Activated CD4-positive, alpha-beta T cell treated with anti-CD3 and anti-CD28 coated beads for 36 hours (primary cell): Measurements from ENCODE around the gene NFIX. TPM values are rescaled to one million over a fixed set of nuclear protein-coding genes. Genes with fewer than 3 reads are reported as not detected.

ENCODE experiments used
- ATAC-seq: fragments of 200-7000 bp; cut with Tn5 transposase; one replicate; pipeline ENCODE4 v1.10.0; 2021; ENCODE audit warnings: mild to moderate bottlenecking, moderate library complexity
- CTCF ChIA-PET: fragments of 350-600 bp; sonication (Branson Sonifier 250); formaldehyde crosslinking; loops from one replicate; lab custom pipeline; 2021; ENCODE audit warnings: antibody characterized with exemption; lab: Charles Lee
- POLR2A ChIA-PET: fragments of 350-600 bp; sonication (Branson Sonifier 250); formaldehyde crosslinking; loops from one replicate; lab custom pipeline; 2021; ENCODE audit warnings: antibody characterized with exemption, inconsistent platforms; lab: Charles Lee
- DNase-seq: peaks from one replicate; pipeline ENCODE4 v3.0.0-alpha.2; 2020
- H3K27ac Mint-ChIP-seq: one replicate; pipeline ENCODE4 v1.8.0; 2021; ENCODE audit warnings: mixed read lengths
- H3K27me3 Mint-ChIP-seq: one replicate; pipeline ENCODE4 v1.8.0; 2021; ENCODE audit warnings: mixed read lengths
- H3K36me3 Mint-ChIP-seq: one replicate; pipeline ENCODE4 v1.8.0; 2021; ENCODE audit warnings: low read depth, mixed read lengths
- H3K4me1 Mint-ChIP-seq: one replicate; pipeline ENCODE4 v1.8.0; 2021; ENCODE audit warnings: mixed read lengths
- H3K4me3 Mint-ChIP-seq: one replicate; pipeline ENCODE4 v1.8.0; 2021; ENCODE audit warnings: mild to moderate bottlenecking, moderate library complexity, mixed read lengths
- H3K9me3 Mint-ChIP-seq: one replicate; pipeline ENCODE4 v1.8.0; 2021; ENCODE audit warnings: low read depth, mixed read lengths
- intact Hi-C, 2 experiments: fragments of 100-400 bp; cut with DNase I in 1 of 2; cut with micrococcal nuclease in 1 of 2; formaldehyde crosslinking; loops; one replicate each; pipeline versions ENCODE4 v1.14.2 to v1.15.1; 2022 to 2024; cut with DNase I, micrococcal nuclease
- total RNA-seq, 2 experiments: library from RNA; stranded (reverse); gene quantifications; one replicate each; pipeline ENCODE4 v1.2.3, GENCODE V29; 2021

Gene NFIX
- total RNA-seq, 2 experiments from 2014 or later: 4.3 to 4.8 TPM

DNA sequence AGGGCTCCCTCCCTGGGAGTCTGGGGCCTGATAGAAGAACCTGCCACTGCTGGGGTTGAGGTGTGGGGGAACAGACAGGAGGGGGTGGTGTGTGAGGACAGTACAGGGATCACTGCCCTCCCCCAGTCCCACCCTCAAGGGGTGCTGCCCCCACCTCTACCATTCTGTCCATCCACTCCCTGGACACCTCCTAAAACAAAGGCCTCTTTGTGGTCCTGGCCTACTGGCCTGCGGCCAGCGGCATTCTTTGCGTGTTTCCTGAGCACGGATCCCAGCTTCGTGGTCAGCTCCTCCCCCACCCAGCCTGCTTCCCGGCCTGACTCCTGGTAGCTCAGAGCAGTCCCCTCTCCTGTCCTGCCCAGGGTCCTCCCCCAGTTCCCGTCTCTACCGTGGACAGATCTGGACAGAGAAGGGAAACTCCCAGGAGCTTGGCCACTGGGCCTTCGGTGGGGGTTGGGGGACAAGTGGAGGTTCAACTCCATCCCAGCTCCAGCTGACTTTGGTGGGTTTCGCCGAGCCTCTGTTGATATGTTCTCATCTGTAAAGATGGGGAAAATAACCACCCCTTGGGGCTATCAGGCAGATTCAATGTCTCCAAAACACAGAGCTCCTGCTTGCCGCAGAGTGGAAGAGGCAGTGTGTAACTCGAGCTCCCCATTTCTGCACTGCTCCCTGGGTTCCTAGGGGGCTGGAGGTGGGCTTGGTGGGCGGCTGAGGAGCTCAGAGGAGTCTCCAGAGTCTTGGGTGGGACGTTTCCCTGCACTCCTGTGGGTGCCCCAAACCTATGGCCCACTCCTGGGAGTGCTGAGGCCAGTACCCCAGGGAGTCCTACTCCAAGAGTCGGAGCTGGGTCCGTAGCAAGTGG lies 58.7 kb downstream of the NFIX start:
- H3K36me3 Mint-ChIP-seq: no peaks in the 10 kb centered on the region
- ATAC-seq (no peak), DNase-seq (no peak)
- intact Hi-C loops: no loop called here
- no peak overlapping the region for H3K4me3 Mint-ChIP-seq
- H3K27ac Mint-ChIP-seq: no peak overlapping the region
- H3K9me3 Mint-ChIP-seq: no peaks in the 10 kb centered on the region
- peaks cover 8% of the 10 kb centered on the region for H3K4me1 Mint-ChIP-seq
- ChIA-PET POLR2A (no interaction called here), CTCF (interaction anchor here (0.7 to 2.2 kb wide), 3 partner anchors 7 to 76 kb away, joined by 3 to 9 read pairs (median 5); no protein-coding TSS in a partner anchor)
- H3K27me3 Mint-ChIP-seq: peaks cover 5% of the 10 kb centered on the region

GRCh38 chr19:13054626-13055212 lies 59.4 kb downstream of the NFIX start:
- Mint-ChIP-seq H3K9me3 (no peaks in the 10 kb centered on the region), H3K4me1 (peaks cover 8% of the 10 kb centered on the region), H3K4me3 (no peak overlapping the region), H3K36me3 (no peaks in the 10 kb centered on the region), H3K27me3 (peaks cover 5% of the 10 kb centered on the region), H3K27ac (no peak overlapping the region)
- no peak for DNase-seq
- intact Hi-C loops: no loop called here
- no peak for ATAC-seq
- ChIA-PET POLR2A (no interaction called here), CTCF (interaction anchor here (0.6 to 2.2 kb wide), 3 partner anchors 13 to 77 kb away, joined by 3 to 9 read pairs (median 5); no protein-coding TSS in a partner anchor)

DNA sequence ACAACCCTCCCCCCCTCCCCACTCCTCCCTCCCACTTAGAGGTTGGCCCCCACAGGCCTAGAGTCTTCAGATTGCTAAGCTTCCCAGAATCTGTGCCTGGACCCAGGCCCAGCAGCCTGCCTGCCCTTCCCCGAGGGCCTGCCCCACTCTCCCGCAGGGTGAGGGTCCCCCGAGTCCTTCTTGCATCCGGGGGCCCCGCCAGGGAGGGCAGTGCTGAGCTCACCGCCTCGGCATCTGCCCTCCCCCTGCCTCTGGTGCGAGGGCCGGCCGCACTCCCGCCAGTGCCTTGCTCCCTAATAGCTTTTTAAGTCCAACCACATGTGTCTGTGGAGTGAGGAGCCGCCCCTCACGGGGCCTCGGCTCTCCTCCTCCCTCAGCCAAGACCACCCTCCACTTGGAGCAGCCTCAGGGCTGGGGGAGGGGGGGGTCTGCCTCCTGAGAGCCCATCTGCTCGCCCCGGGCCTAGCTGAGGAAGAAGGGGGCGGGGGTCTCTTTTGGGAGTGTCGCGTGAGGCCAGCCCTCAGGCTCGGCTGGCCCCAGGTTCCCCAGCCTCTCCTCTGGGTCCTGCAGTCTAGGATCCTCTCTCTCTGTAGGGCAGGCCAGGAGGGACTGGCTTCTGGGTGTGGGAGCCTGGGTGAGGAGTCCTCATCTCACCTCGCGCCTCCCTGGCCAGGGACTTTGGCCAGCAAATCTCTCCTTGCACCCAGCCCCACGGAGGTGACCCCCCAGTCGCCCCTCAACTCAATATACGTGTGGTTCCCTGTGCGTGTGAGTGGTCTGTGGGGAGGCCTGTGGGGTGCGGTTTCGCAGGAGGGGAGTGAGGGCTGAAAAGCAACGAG lies 60.2 kb downstream of the NFIX start:
- intact Hi-C loops: no loop called here
- no peak for DNase-seq
- no peaks in the 10 kb centered on the region for H3K9me3 Mint-ChIP-seq
- no peak overlapping the region for H3K27ac Mint-ChIP-seq
- ChIA-PET CTCF (interaction anchor here (0.6 to 2.2 kb wide), 4 partner anchors 13 to 78 kb away, joined by 3 to 9 read pairs (median 4); no protein-coding TSS in a partner anchor), POLR2A (no interaction called here)
- ATAC-seq: no peak
- H3K27me3 Mint-ChIP-seq: peaks cover 5% of the 10 kb centered on the region
- peaks cover 8% of the 10 kb centered on the region for H3K4me1 Mint-ChIP-seq
- H3K4me3 Mint-ChIP-seq: no peak overlapping the region
- H3K36me3 Mint-ChIP-seq: no peaks in the 10 kb centered on the region

DNA sequence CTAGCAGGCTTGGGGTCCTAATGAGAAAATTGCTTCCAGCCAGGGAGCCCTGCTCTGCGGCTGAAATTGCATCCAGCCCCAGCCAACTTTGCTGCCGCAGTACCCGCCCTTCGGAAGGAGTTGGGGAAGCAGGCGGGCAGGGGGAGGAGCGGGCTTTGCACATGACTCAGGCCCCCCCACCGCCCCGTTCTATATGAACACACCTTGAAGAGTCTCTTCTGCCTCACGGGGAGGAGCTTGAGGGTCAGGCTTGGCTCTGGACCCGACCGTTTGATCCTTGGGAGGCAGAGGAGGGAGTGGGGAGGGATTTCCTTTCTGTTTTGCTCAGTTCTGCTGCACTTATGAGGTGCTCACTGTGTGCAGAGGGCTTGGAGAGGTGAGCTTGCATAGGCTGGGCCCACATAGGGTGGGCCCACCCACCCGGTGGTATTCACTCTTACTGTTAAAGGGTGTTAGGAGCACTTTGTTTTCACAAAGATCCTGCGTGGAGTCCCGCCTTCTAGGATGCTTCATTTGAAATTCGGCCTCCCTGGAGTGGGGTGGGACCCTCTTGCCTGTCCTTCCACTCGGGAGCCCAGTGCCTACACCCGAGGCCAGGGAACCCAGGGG lies 60.9 kb downstream of the NFIX start:
- H3K27ac Mint-ChIP-seq: no peak overlapping the region
- POLR2A ChIA-PET: no interaction called here
- H3K9me3 Mint-ChIP-seq: no peaks in the 10 kb centered on the region
- no peak for DNase-seq
- ATAC-seq: no peak
- H3K36me3 Mint-ChIP-seq: no peaks in the 10 kb centered on the region
- H3K4me3 Mint-ChIP-seq: no peak overlapping the region
- peaks cover 9% of the 10 kb centered on the region for H3K27me3 Mint-ChIP-seq
- intact Hi-C loops: no loop called here
- CTCF ChIA-PET: interaction anchor here (0.5 to 2.7 kb wide), 4 partner anchors 26 to 194 kb away, joined by 3 to 7 read pairs (median 4); no protein-coding TSS in a partner anchor
- H3K4me1 Mint-ChIP-seq: peaks cover 9% of the 10 kb centered on the region

DNA sequence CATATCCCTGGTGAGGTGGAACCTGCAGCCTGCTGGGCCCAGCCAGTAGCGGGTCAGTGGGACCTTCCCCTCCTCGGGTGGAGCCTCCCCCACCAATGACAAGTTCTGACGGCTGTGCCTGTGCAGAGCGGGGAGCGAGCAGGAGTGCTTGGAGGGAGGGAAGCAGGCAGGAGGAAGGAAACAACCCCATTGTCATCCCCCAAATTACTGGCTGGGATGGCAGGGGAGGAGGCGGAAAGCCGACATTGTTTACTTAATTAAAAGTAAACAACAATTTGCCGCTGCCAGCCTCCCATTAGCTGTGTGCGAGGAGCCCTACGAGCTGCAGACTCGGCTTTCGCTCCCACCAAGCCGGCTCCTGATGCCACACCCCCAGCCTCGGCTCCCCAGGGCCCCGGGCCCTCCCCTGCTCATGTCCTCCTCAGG lies 61.9 kb downstream of the NFIX start:
- no peak overlapping the region for H3K27ac Mint-ChIP-seq
- no peaks in the 10 kb centered on the region for H3K36me3 Mint-ChIP-seq
- CTCF ChIA-PET: interaction anchor here (1.1 to 6.4 kb wide), 5 partner anchors 37 to 91 kb away, joined by 4 to 117 read pairs (median 7); no protein-coding TSS in a partner anchor

GRCh38 chr19:13057744-13058143 lies 62.5 kb downstream of the NFIX start:
- peaks cover 6% of the 10 kb centered on the region for H3K4me1 Mint-ChIP-seq
- no peak overlapping the region for H3K4me3 Mint-ChIP-seq
- H3K27ac Mint-ChIP-seq: no peak overlapping the region
- intact Hi-C loops: no loop called here
- no peaks in the 10 kb centered on the region for H3K9me3 Mint-ChIP-seq
- ChIA-PET POLR2A (no interaction called here), CTCF (interaction anchor here (0.8 to 6.4 kb wide), 6 partner anchors 36 to 124 kb away, joined by 3 to 117 read pairs (median 6); no protein-coding TSS in a partner anchor)
- ATAC-seq: no peak
- no peak for DNase-seq
- H3K27me3 Mint-ChIP-seq: peaks cover 14% of the 10 kb centered on the region
- H3K36me3 Mint-ChIP-seq: no peaks in the 10 kb centered on the region

More for the DNA sequence above, 61.9 kb downstream of the NFIX start:
- POLR2A ChIA-PET: no interaction called here
- intact Hi-C loops: no loop called here
- ATAC-seq: no peak
- Mint-ChIP-seq H3K9me3 (no peaks in the 10 kb centered on the region), H3K4me3 (no peak overlapping the region), H3K27me3 (peaks cover 12% of the 10 kb centered on the region), H3K4me1 (peaks cover 6% of the 10 kb centered on the region)
- DNase-seq: no peak

DNA sequence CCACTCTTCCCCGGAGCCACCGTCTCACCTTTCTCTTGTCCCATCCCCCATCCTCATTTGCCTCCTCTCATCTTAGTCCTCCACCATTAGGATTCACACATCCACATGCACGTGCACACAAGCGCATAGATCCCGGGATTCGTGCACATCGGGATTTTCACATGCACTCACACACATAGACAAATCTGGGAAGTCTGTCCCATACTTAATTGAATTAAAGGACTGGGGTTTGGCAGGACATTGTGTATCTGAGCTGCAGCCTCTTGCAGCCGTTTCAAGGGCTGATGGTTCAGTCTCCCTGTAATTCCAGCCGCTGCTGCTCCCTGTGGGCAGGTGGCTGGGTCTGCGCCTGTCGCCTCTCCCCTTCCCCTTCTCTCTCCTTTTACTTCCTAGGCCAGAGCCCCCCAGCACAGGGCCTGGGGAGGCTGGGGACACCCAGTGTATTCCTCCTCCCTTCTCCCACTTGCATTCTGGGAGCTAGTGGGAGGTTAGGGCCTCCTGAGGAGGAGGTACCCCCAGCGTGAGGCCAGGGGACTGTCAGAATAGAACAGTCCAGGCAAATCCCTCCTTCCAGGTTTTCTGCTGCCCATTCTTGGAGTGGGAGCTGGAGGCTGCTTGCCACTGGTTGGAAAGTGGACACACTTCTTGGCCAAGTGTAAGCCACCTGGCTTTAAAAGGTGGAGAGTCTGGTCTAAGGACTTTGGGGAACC lies 63.8 kb downstream of the NFIX start:
- ChIA-PET POLR2A (interaction anchor here (0.6 kb wide), 2 partner anchors 19 to 315 kb away, joined by 3 to 4 read pairs; no protein-coding TSS in a partner anchor), CTCF (interaction anchor here (0.8 to 6.4 kb wide), 6 partner anchors 25 to 122 kb away, joined by 3 to 117 read pairs (median 5); no protein-coding TSS in a partner anchor)
- no peak overlapping the region for H3K27ac Mint-ChIP-seq
- ATAC-seq: no peak
- H3K4me1 Mint-ChIP-seq: peaks cover 6% of the 10 kb centered on the region
- no peaks in the 10 kb centered on the region for H3K9me3 Mint-ChIP-seq
- H3K4me3 Mint-ChIP-seq: no peak overlapping the region
- peaks cover 16% of the 10 kb centered on the region for H3K27me3 Mint-ChIP-seq
- intact Hi-C loops: no loop called here
- no peaks in the 10 kb centered on the region for H3K36me3 Mint-ChIP-seq
- no peak for DNase-seq

- no peak for ATAC-seq
- H3K27ac Mint-ChIP-seq: no peak overlapping the region
- H3K36me3 Mint-ChIP-seq: no peaks in the 10 kb centered on the region
- POLR2A ChIA-PET: no interaction called here
- H3K27me3 Mint-ChIP-seq: peaks cover 16% of the 10 kb centered on the region
- DNase-seq: no peak
- intact Hi-C loops: no loop called here
- H3K4me3 Mint-ChIP-seq: no peak overlapping the region
- CTCF ChIA-PET: interaction anchor here (0.6 to 6.4 kb wide), 27 partner anchors 7 to 799 kb away, joined by 3 to 117 read pairs (median 8); no protein-coding TSS in a partner anchor
- H3K4me1 Mint-ChIP-seq: peaks cover 6% of the 10 kb centered on the region
- no peaks in the 10 kb centered on the region for H3K9me3 Mint-ChIP-seq
These were observed 65.1 kb downstream of the NFIX start for GRCh38 chr19:13060233-13060963.

GRCh38 chr19:13060964-13061927 lies 66.0 kb downstream of the NFIX start:
- Mint-ChIP-seq H3K9me3 (no peaks in the 10 kb centered on the region), H3K27ac (no peak overlapping the region), H3K36me3 (no peaks in the 10 kb centered on the region), H3K4me1 (peaks cover 6% of the 10 kb centered on the region), H3K27me3 (peaks cover 16% of the 10 kb centered on the region), H3K4me3 (peak overlapping the region; percentile 67)
- ATAC-seq (peak; percentile 99), DNase-seq (peak; percentile 89)
- intact Hi-C loops: loop anchor here (1.0 kb wide), 3 partner anchors 32 to 83 kb away; no protein-coding TSS in a partner anchor
- POLR2A ChIA-PET: no interaction called here
- CTCF ChIA-PET: interaction anchor here (0.5 to 6.4 kb wide), 38 partner anchors 8 to 295 kb away, joined by 3 to 117 read pairs (median 4); partner anchors contain the start of gene GCDH
